Iris pigment epithelial cell (primary cell): ENCODE results near the gene AFG1L.
"Not testable (repeated sequence)": the region's sequence is repeated elsewhere in the genome, so short reads cannot be mapped to it uniquely, and the experiment has no call there.

Experiments
- DNase-seq: peaks from one replicate; pipeline ENCODE4 v3.0.0-alpha.2; 2011; ENCODE audit warnings: low read depth

The AFG1L gene

GRCh38 chr6:108556866-108557493 is 262.1 kb downstream of the AFG1L start:
- peak; percentile 76 for DNase-seq

- peak; percentile 65 for DNase-seq
Observed at GRCh38 chr6:108557494-108558371, 262.9 kb downstream of the AFG1L start.

GRCh38 chr6:108558372-108559096 is 263.7 kb downstream of the AFG1L start:
- DNase-seq, result peak; percentile 100

DNA sequence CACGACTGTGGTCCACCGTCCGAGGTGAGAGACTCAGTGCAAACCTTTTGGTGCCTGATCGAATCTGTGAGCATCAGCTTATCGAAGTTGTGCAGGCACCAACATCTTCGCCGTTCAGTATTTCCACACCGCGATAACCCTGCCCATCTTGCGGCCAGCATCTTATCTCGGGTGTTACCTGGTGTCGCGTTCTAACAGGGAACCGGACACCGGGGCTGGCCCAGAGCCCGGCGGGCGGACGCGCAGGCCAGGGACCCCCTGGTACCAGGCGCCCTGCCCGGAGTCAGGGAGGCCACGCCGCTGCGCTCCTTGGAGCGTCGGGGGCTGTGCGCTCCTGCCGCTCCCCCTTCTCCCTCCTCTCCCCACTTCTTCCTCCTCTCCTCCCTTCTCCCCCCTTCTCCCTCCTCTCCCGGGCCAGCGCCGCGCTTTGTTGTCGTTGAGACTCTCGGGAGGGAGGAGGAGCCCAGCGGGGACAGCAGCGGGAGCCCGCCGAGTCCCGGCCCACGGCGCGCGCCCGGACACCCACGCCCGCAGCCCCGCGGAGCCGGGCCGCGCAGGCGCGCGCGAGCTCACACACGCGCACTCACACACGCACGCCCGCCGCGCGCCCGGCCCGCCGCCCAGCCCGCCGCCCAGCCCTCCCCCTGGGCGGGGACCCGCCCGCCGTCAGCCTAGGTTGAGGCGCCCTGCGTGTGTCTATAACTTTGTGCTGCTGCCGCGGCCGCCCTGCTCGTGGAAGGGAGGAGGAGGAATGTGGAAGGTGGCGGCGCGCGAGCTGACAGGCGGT is 264.4 kb downstream of the AFG1L start:
- DNase-seq, result peak; percentile 86

- peak; percentile 74 for DNase-seq
Observed at GRCh38 chr6:108559884-108560462, 265.1 kb downstream of the AFG1L start.

DNA sequence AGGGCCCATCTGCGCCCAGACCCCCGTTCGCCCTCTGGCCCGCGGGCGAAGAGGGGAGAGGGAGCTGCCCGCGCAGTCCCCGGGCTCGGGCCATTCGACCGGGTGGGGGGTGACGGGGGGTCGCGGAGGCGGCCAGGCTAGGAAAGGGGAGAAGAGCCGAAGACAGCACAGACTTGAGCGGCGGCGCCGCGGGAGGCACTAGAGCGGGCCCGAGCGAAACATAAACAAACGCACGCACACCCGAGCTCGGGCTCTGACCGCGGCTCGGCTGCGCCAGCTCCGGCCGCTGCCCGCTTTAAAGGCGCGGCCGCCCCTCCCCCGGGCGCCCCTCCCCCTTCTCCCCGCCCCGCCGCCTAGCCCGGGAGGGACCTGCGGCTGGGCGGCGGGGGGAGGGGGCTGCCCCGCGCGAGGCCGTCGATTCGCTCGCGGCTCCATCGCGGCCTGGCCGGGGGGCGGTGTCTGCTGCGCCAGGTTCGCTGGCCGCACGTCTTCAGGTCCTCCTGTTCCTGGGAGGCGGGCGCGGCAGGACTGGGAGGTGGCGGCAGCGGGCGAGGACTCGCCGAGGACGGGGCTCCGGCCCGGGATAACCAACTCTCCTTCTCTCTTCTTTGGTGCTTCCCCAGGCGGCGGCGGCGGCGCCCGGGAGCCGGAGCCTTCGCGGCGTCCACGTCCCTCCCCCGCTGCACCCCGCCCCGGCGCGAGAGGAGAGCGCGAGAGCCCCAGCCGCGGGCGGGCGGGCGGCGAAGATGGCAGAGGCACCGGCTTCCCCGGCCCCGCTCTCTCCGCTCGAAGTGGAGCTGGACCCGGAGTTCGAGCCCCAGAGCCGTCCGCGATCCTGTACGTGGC is 265.8 kb downstream of the AFG1L start, which contains the start of gene FOXO3:
TSS of gene FOXO3 (plus strand) at position 455 of the 846 bp plus-strand sequence. CDS start at position 747, 292 bp downstream.
- peak; percentile 89 for DNase-seq

- DNase-seq, result not testable (repeated sequence)
Observed at GRCh38 chr6:108561309-108561647, 266.4 kb downstream of the AFG1L start.

DNA sequence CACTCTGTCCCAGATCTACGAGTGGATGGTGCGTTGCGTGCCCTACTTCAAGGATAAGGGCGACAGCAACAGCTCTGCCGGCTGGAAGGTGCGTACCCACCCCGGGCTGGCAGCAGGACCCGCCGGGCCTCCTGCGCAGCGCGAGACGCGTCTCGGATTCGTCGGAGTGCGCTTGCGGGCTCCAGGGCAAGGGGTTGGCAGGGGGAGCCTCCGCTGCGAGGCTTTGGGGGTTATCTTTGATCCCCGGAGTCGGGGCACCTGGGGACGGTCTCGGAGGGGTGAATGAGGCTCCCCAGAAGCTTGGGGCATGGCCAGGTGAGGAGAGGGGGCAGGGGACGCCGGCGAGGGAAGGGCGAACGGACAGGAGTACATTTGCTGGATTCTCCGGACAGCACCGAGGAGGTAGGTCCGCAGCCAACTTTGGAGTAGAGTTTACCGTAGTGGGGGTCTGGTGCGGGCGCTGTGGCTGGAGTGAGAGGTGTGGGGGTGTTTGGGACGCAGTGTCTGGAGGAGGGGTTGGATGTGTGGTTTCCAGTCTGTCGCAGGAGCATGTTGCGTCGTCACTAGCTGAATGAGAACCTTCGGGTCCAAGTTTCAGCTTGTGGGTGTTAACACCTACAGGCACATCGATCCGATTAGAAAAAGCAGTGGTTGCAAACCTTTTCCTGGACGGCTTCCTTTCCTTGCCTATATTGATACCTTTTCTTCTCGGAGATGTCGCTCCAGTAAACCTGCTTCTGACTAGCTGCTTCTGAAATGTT is 267.1 kb downstream of the AFG1L start:
- peak; percentile 28 for DNase-seq

- peak; percentile 82 for DNase-seq
Observed at GRCh38 chr6:108562503-108562993, 267.7 kb downstream of the AFG1L start.

DNA sequence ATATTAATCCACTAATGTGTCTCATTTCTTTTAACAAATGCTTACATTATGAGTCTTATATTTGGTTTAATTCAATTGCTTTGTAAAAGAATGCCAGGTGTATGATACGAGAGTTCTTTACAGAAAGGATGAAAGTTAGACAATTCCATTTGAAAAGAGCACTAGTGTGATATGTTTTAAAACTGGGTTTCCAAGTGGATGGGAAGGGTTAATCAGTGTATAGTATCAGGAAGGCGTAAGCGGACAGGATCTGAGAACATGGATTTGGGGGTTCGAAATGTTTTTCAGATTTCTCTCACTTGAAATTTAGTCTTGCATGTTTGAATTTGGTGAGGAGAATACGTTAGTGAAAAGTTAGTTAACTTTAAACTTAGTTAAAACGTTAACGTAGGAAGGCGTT is 268.4 kb downstream of the AFG1L start:
- DNase-seq, result no peak

DNA sequence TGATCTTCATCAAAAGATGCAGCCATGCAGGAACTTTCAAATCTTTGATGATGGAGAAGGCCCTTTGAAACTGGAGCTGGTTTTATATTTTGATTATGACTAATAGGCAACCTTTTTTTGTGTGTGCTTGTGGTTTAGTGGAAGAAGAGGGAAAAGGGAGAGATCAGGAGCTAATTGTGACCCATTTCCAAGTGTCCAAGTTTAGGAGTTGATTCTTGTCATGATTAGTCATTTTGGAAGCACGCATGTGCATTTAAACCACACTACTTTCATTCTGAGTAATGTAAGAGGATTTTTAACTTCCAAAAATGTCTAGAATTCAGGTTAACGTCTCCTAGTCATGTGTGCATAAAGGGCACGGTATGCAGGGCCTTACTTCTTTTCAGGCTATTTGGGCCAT is 269.3 kb downstream of the AFG1L start:
- peak; percentile 92 for DNase-seq

DNA sequence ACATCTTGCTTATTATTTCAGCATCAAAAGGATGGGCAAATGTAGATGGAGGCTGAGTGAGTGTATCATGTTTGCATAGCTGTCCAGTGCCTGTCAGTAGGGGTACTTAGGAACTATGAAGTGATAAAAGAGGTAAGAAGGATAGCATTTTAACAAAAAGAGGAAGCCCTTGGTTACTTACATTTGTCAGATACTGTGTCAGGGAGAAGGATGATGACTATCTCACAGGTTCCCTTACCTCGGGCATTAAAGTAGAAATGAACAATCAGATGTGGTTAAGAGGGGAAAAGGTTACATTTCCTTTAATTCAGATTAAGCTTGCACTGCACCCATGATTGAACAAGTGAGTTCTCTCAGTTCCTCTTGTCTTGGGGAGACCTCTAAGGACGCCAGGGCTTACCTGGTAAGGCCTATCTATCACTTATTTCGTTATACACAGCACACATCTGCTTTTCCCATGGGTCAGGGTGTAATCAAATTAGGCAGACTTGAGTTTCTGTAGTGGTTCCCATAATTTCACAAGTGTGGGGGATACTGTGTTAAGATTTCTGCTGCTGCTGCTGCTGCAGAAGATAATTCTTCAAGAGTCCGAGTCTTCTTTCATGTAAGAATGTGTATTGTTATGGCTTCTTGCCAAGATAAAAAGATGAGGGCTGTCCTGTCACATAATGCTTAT is 270.4 kb downstream of the AFG1L start:
- peak; percentile 36 for DNase-seq

DNA sequence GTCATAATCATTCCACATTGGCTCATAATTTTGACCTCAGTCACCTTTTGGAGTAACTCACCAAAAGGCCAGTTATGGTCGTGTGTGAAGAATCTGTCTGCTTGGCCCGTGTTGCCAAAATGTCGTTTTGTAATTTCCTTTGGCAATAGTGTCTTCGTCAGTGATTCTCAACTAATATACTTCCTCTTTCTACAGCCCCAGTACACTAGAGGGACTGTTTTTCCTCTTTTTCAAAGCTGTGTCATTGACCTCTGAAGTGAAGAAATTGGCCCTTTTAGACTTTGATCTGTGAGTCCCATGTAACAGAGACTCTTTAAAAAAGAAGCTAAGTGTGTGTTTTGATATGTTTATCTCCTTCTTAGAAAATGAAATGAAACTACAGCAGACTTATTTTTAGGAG is 271.0 kb downstream of the AFG1L start:
- DNase-seq, result peak; percentile 84

DNA sequence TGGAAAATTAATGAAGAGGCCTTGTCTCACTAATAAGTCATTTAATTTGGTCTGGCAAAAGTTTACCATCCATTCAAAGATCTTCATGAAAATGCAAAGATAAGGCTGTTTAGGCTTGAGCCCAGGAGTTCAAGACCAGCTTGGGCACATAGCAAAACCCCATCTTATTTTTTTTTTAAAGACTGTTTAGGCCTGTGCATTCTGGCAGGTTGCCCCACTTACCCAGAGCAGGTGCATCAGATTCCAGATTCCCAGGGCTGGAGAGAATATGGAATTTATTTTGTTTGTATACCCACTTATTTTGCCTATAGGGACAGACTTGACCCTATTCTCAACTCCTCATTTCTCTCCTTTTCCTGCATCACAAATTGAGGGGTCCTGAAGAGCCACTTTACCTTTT is 271.6 kb downstream of the AFG1L start:
- DNase-seq, result no peak

GRCh38 chr6:108568101-108568500 is 273.2 kb downstream of the AFG1L start:
- no peak for DNase-seq

DNA sequence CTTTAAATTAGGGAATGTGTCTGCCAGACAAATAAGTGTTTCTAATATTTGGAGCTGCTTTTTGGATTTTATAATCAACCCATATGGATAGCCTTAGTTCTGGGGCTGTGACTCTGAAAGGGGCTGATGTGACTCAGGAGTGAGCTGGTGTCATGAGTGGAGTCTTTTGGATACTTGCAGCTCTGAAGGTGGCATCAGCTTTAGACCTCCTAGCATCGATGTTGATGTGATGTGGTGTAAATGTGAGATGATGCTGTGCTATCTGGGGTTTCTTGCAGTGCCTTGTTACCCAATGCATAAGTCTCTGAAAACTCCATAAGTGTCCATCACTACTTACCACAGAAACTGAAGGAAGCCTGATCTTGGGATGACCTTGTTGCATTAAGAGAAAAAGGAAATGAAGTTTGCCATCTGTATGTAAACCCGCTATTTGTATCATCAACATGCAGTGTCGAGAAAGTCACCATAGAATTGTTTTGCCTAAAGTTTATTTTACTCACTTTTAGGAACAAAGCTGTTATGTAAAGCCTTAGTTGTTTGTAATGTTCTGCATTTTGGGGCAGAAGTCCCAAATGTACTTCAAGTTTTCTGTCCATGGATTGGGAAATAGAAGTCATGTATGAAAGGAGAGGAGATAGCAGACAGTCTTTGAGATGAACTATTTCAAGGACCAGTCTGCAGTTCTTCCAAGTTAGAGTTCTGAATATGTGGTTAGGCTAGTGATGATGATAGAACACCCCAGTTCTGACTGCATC is 273.9 kb downstream of the AFG1L start:
- no peak for DNase-seq

GRCh38 chr6:108570517-108570916 is 275.7 kb downstream of the AFG1L start:
- no peak for DNase-seq

DNA sequence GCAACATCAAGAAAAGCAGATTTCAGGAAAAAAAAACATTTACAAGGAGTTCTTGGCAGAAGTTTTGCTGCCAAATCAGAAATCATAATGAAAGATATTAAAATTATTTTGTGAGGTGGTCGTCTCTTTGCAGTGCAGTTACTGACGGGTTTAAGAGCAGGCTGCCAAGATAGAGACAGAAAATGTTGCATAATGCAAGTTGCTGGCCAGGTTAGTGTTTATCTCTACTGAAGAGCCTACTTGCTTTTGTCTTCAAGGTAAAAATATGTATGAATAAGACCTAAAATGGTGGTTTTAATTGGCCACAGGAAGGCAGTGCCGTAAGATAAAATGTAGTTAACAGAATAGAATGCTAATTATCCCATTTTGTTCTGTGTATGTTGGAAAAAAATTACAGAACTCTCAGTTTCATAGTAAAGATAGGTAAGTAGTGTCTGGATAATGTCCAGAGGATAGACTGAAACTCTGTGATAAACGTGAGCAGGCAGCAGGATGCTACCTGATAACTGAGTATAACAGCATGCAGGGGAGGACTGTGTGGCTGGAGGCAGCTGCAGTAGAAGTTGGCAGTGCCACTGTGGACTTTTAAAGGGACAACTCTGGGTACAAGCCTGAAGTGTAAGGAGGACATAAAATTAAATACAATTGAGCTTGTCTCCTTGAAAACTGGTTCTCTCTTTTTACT is 279.7 kb downstream of the AFG1L start:
- DNase-seq, result no peak
